Fibroblast of skin of back (primary cell): ENCODE results near the gene CTNND1. TPM values are rescaled to one million over a fixed set of nuclear protein-coding genes. Genes with fewer than 3 reads are reported as not detected.
"Not testable (repeated sequence)": the region's sequence is repeated elsewhere in the genome, so short reads cannot be mapped to it uniquely, and the experiment has no call there.

Experiments
- DNase-seq: peaks from one replicate; pipeline ENCODE4 v3.0.0-alpha.2; 2013
- polyA plus RNA-seq, 2 experiments: library from polyadenylated mRNA; unstranded; fragments of 120-200 nt; gene quantifications; one replicate each; pipeline ENCODE4 v1.2.1, GENCODE V29; 2013; ENCODE audit not compliant: insufficient read length in 2 of 2

The CTNND1 gene
- polyA plus RNA-seq (2013, experiment 1 of 2; ENCODE audit: insufficient read length) = 123 TPM
- 131 TPM for polyA plus RNA-seq (2013, experiment 2 of 2; ENCODE audit: insufficient read length)

DNA sequence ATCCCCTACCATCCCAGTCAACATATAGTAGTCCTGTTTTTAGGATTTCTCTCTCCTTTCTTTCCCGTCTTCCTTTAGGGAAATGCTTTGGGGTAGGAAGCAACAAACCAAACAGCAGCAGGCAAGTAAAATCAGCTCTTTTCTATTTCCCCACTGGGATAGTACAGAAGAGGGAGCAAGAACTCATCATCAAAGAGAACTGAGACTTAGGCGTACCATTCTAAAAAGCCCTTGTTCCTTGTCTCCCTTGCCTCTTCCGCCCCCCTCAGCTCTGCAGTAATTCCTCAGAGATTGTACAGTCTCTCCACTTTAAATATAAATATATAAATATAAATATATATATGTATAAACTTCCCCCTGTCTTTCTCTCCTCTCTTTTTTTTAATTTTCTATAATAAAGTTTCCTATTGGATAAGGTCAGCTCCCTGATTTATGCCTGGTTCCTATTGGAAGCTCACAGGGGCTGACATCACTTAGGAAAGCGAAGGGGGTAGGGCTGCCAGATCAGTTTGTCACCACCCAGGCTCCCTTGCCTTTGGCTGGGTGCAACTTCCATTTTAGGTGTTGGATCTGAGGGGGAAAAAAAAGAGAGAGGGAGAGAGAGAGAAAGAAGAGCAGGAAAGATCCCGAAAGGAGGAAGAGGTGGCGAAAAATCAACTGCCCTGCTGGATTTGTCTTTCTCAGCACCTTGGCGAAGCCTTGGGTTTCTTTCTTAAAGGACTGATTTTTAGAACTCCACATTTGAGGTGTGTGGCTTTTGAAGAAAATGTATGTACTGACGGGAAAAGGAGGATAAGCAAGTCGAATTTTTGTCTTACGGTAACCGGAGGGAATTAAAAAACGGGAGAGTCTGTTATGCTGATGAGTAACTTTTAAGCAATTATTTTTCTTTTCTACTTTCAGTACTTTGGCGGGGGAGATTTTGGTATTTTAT is at the start of gene CTNND1:
Gene CTNND1 (plus strand): TSS at position 502 of the 934 bp plus-strand sequence. CDS start 29,677 bp downstream, outside the sequence.
- peak; percentile 99 for DNase-seq

DNA sequence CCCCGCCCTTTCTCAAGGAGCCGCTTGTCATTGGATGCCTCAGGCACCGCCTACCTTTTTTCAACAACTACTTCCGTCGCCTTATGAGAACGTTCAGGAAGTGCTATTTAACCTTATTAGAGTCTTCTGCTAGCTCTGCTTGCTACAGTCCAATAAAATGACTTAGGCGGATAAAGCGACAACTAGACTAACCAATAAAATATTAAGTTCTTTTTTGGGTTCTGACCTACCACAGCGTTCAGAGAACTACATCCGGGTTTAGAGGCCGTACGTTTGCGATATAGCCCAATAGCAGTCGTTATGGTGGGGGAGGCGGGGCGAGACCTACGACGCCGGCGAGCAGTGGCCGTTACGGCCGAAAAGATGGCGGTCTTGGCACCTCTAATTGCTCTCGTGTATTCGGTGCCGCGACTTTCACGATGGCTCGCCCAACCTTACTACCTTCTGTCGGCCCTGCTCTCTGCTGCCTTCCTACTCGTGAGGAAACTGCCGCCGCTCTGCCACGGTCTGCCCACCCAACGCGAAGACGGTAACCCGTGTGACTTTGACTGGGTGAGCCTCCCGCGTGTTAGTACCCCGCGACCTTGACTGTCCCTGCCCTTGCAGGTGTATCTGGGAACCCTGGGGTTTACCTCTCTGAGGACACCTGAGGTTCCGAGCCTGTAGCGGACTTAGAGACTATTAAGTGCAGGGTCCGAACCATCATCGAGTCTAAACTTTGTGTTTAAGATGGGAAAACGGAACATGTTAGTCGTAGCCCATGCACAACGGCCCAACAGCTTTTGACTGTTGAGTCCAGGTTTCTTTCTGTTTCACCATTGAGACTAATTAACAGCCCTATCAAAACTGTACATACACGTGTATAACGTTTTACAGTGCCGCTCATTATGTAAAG is 49.1 kb upstream of the CTNND1 start, which contains the start of gene TMX2:
Gene TMX2 (plus strand): TSS at position 338 of the 895 bp plus-strand sequence. CDS start 26 bp downstream, at position 364.
- peak; percentile 100 for DNase-seq

GRCh38 chr11:57713835-57714234 is 47.8 kb upstream of the CTNND1 start:
- no peak for DNase-seq

GRCh38 chr11:57716726-57717125 is 44.9 kb upstream of the CTNND1 start:
- DNase-seq = not testable (repeated sequence)

- DNase-seq = no peak
These were observed 34.4 kb upstream of the CTNND1 start for GRCh38 chr11:57727185-57727584.

- no peak for DNase-seq
These were observed 32.8 kb upstream of the CTNND1 start for GRCh38 chr11:57728829-57729228.

DNA sequence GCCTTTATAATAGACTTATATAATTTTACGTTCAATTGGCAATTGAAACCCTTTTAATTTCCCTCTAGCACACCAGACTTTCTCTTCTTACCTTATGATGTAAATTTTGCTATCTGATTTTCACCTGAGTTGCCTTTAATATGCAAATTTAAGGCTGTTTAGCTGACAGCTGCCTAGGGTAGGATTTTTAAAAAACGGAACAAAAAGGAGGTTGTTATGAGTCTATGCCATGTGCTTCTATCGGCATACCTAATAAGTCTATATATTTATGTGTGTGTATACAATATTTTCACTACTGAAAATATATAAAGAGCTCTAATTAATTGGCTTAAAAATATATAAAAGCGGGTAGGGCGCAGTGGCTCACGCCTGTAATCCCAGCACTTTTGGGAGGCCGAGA is 32.1 kb upstream of the CTNND1 start:
- DNase-seq = no peak

DNA sequence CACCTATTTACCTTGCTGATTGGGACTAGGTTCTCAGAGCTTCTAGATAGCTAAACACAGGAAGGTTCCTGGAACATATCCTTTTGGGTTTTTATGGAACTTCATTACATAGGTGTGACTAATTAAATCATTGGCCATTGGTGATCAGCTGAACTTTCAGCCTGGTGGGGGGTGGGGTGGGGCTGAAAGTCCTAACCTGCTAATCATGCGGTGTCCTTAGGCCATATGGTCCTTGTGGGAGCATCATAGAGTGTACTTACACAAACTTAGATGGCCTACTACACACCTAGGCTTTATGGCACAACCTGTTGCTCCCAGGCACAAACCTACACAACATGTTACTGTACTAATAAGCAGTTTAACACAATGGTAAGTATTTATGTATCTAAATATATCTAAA is 28.9 kb upstream of the CTNND1 start:
- DNase-seq = no peak

GRCh38 chr11:57735619-57736298 is 25.8 kb upstream of the CTNND1 start:
- DNase-seq = no peak

GRCh38 chr11:57741132-57742086 is 20.2 kb upstream of the CTNND1 start, which contains the start of gene SELENOH:
TSS of gene SELENOH (plus strand) at chr11:57741491. CDS start at chr11:57741596, 105 bp downstream.
- DNase-seq = peak; percentile 97

- no peak for DNase-seq
These were observed 19.5 kb upstream of the CTNND1 start for GRCh38 chr11:57742087-57742452.

GRCh38 chr11:57744357-57744756 is 17.2 kb upstream of the CTNND1 start:
- no peak for DNase-seq

DNA sequence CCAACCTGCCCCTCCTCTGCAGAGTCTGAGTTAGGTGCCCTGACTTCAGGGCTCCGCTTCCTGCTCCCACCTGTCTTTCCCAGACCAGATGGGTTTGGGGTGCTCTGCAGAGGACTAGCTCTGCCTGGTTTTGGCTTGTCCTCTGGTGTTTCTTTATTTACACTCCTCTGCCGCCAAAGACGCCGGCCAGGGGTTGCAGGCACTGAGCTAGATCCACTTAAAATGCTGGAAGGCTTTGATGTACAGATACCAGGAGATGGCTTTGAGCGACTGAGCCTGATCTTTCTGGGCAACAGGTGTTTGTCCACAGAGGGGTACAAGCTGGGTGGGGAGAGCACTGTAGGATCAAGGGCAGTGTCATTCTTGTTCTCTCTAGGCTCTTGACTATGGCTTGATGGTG is 16.4 kb upstream of the CTNND1 start:
- DNase-seq = no peak

DNA sequence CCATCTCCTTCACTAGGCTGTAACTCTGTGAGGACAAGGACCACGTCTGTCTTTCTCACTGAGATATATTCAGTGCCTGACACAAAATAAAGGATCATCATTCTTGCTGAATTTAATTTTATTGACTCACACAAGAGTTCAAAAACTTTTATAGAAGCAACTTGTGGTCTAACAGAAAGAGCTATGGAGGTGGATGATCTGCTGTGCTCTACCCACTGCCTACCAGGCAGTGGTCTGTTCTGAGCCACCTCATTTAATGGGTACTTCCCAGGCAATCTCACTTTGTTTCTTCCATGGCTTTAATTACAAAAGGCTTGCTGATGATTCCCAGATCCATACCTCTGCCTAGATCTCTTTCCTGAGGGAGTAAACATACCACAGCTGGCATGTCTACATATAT is 14.7 kb upstream of the CTNND1 start:
- no peak for DNase-seq

- DNase-seq = no peak
These were observed 10.4 kb upstream of the CTNND1 start for GRCh38 chr11:57751176-57751575.

- DNase-seq = peak; percentile 59
These were observed 9.8 kb upstream of the CTNND1 start, which contains the start of gene BTBD18 for GRCh38 chr11:57751676-57752253. TSS of gene BTBD18 (minus strand) at chr11:57751819. CDS start at chr11:57751188, 631 bp downstream.

DNA sequence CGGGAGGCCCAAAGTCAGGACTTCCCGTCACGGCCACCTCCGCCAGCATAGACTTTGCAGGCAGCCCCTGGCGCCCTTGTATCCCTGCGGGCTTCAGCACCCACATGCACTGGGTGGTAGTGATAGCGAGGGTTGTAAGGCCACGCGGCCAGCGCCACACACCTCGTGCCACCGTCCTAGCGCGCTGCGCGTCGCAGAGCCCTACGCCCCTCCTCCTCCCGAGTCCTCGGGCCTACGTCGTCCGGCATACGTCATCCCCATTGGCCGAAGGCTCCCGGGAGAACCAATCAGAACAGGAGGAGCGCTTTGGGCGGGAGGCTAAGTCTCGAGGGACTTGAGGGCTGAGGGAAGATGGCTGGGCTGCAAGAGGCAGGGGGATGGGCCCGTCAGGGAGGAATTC is 8.6 kb upstream of the CTNND1 start:
- no peak for DNase-seq

DNA sequence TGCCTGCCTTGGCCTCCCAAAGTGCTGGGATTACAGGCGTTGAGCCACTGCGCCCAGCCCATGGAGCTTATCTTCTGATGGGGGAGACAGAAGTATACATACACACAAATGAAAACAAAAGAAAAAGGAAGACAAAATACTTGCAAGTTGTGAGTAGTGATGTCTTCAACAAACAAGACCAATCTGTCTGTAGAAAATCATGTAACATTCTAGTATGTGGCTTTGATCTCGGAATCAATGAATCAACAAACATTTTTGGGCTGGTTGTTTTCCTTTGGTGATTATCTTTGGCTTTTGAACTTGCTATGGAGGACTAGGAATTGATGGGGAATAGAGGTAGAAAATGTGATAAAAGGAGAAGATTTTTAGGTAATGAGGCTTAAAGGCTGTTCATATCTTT is 3.4 kb upstream of the CTNND1 start:
- DNase-seq = no peak

GRCh38 chr11:57762235-57762861 is 746 bp downstream of the CTNND1 start:
- no peak for DNase-seq

GRCh38 chr11:57763568-57763967 is 2.0 kb downstream of the CTNND1 start:
- DNase-seq = no peak
